HepG2 (cell line): Measurements from ENCODE around the gene NME8. TPM values are rescaled to one million over a fixed set of nuclear protein-coding genes. Genes with fewer than 3 reads are reported as not detected.

Source experiments
- ETV5 ChIP-seq: IDR thresholded peaks from 2 replicates; pipeline ENCODE4 v1.6.1; 2018; ENCODE audit warnings: missing biosample characterization, missing genetic modification reagents, inconsistent platforms, borderline replicate concordance
- FOXA1 ChIP-seq, 2 experiments: fragments of 450-650 bp in 1 of 2; sonication (generic) in 1 of 2; formaldehyde crosslinking in 1 of 2; IDR thresholded peaks; 2 replicates each; pipeline versions ENCODE4 v1.4.0 to v1.6.1; 2016 to 2020; ENCODE audit warnings: missing genetic modification reagents in 1 of 2
- KLF15 ChIP-seq: sonication (generic); formaldehyde crosslinking; IDR thresholded peaks from 2 replicates; pipeline ENCODE4 v1.8.1; 2023; ENCODE audit warnings: borderline replicate concordance, mild to moderate bottlenecking, inconsistent platforms, missing genetic modification reagents, mixed read lengths
- MAZ ChIP-seq, 2 experiments: sonication (generic) in 1 of 2; formaldehyde crosslinking in 1 of 2; IDR thresholded peaks; 2 replicates each; pipeline versions ENCODE4 v1.5.0 to v1.6.1; 2012 to 2020; ENCODE audit warnings: low read depth in 2 of 2, mild to moderate bottlenecking in 2 of 2, borderline replicate concordance in 1 of 2, improper control_type of control experiment in 1 of 2, low read length in 1 of 2, missing genetic modification reagents in 1 of 2, moderate library complexity in 1 of 2
- MXI1 ChIP-seq: IDR thresholded peaks from 3 replicates; pipeline ENCODE4 v1.6.1; 2012; ENCODE audit warnings: low read depth, low read length, inconsistent platforms, borderline replicate concordance
- NFE2L2 ChIP-seq: fragments of 150-350 bp; IDR thresholded peaks from 2 replicates; pipeline ENCODE4 v1.6.1; 2014; ENCODE audit warnings: low read length
- RFX1 ChIP-seq: fragments of 450-650 bp; IDR thresholded peaks from 2 replicates; pipeline ENCODE4 v1.6.1; 2017
- RFX3 ChIP-seq: IDR thresholded peaks from 2 replicates; pipeline ENCODE4 v1.6.1; 2016; ENCODE audit warnings: missing biosample characterization, missing genetic modification reagents
- SOX5 ChIP-seq: IDR thresholded peaks from 2 replicates; pipeline ENCODE4 v1.6.1; 2016; ENCODE audit warnings: borderline replicate concordance
- ZNF556 ChIP-seq: sonication (generic); formaldehyde crosslinking; IDR thresholded peaks from 2 replicates; pipeline ENCODE4 v1.4.0; 2020; ENCODE audit warnings: mild to moderate bottlenecking, missing genetic modification reagents, borderline replicate concordance
- polyA plus RNA-seq, 8 experiments: library from polyadenylated mRNA; depleted of rRNA in 3 of 8; stranded (reverse) in 7 of 8; unstranded in 1 of 8; fragments of >200 nt; fragmentation: Illumina TruSeq in 4 of 8; extraction: Trizol in 4 of 8; gene quantifications; 2 replicates each; pipeline versions ENCODE4 v1.2.1 to v1.2.3, GENCODE V29; 2011 to 2016; ENCODE audit warnings: low read depth in 4 of 8, missing spikeins in 1 of 8, mixed read lengths in 1 of 8; ENCODE audit not compliant: insufficient read depth in 1 of 8
- total RNA-seq, 5 experiments: library from RNA; depleted of rRNA; stranded (reverse); fragments of >200 nt; fragmentation: Illumina TruSeq; extraction: Trizol; gene quantifications; 2 replicates each; pipeline ENCODE4 v1.2.3, GENCODE V29; 2016; ENCODE audit warnings: low read depth in 1 of 5
- TF ChIP-seq, protein P1 (sequence below): sonication (generic); formaldehyde crosslinking; IDR thresholded peaks from 2 replicates; pipeline ENCODE4 v1.4.0; 2020; ENCODE audit warnings: missing genetic modification reagents
- TF ChIP-seq, protein P2 (sequence below): sonication (generic); formaldehyde crosslinking; IDR thresholded peaks from 2 replicates; pipeline ENCODE4 v1.9.0; 2022; ENCODE audit warnings: low read depth, missing genetic modification reagents
- TF ChIP-seq, protein P3 (sequence below): sonication (generic); formaldehyde crosslinking; IDR thresholded peaks from 2 replicates; pipeline ENCODE4 v1.5.1; 2020; ENCODE audit warnings: mild to moderate bottlenecking, missing genetic modification reagents

Gene NME8
- total and polyA plus RNA-seq, 2 of the 13 experiments (the other 11 are each of a cell fraction or from before 2014, with no cell fraction given), result not detected

DNA sequence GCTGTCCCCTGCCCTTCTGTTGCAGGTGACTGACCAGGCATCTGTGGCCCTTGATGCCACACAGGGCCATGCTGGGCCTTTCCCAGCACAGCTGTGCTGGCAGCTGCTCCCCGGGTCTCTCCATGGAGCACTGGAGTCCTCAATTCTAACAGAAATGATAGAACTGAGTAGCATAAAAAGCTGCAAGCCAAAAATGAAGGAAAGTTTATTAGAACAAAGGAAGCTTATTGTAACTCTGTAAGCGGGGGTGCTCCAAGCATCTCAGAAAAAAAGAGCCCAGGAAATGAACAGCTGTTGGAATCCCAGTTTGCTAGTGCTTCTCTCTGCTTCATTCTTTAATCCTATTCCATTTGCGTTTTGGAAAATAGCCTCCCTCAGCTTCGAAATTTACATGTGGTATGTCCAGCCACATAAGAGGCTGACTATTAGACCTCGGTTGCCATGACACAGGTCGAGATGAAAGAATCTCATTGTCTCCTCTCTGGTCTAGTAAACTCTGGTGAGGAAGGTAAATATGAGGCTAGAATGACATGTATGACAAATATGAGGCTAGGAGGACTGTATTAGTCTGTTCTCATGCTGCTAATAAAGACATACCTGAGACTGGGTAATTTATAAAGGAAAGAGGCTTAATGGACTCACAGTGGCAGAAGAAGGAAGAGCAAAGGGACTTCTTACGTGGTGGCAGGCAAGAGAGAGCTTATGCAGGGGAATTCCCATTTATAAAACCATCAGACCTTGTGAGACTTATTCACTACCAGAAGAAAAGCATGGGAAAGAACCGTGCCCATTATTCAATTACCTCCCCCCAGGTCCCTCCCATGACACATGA is 95.7 kb downstream of the NME8 start (continued):
- TF ChIP-seq, protein P1, sequence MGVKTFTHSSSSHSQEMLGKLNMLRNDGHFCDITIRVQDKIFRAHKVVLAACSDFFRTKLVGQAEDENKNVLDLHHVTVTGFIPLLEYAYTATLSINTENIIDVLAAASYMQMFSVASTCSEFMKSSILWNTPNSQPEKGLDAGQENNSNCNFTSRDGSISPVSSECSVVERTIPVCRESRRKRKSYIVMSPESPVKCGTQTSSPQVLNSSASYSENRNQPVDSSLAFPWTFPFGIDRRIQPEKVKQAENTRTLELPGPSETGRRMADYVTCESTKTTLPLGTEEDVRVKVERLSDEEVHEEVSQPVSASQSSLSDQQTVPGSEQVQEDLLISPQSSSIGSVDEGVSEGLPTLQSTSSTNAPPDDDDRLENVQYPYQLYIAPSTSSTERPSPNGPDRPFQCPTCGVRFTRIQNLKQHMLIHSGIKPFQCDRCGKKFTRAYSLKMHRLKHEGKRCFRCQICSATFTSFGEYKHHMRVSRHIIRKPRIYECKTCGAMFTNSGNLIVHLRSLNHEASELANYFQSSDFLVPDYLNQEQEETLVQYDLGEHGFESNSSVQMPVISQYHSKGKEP (CRISPR knock-in tag), result no peak
- TF ChIP-seq KLF15 (CRISPR knock-in tag) (no peak), MXI1 (peak; percentile 24; the same call in 1 of the 3 replicates), ETV5 (CRISPR knock-in tag) (no peak), SOX5 (CRISPR knock-in tag) (peak; percentile 41; the same call in 1 of the 2 replicates), NFE2L2 (no peak), RFX1 (peak; percentile 71), FOXA1 (IDR thresholded peaks at IDR 0.05) (no peak), FOXA1 (CRISPR knock-in tag; IDR thresholded peaks at IDR 0.05) (peak; percentile 66), ZNF556 (CRISPR knock-in tag) (no peak), MAZ (IDR thresholded peaks at IDR 0.05; ENCODE audit: borderline replicate concordance, low read depth, low read length) (no peak), MAZ (CRISPR knock-in tag; IDR thresholded peaks at IDR 0.05; ENCODE audit: low read depth) (no peak), RFX3 (CRISPR knock-in tag) (peak; percentile 62)
- TF ChIP-seq, protein P2, sequence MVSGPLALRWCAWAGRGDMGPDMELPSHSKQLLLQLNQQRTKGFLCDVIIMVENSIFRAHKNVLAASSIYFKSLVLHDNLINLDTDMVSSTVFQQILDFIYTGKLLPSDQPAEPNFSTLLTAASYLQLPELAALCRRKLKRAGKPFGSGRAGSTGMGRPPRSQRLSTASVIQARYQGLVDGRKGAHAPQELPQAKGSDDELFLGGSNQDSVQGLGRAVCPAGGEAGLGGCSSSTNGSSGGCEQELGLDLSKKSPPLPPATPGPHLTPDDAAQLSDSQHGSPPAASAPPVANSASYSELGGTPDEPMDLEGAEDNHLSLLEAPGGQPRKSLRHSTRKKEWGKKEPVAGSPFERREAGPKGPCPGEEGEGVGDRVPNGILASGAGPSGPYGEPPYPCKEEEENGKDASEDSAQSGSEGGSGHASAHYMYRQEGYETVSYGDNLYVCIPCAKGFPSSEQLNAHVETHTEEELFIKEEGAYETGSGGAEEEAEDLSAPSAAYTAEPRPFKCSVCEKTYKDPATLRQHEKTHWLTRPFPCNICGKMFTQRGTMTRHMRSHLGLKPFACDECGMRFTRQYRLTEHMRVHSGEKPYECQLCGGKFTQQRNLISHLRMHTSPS (CRISPR knock-in tag), result peak; percentile 25; the same call in 1 of the 2 replicates
- TF ChIP-seq, protein P3, sequence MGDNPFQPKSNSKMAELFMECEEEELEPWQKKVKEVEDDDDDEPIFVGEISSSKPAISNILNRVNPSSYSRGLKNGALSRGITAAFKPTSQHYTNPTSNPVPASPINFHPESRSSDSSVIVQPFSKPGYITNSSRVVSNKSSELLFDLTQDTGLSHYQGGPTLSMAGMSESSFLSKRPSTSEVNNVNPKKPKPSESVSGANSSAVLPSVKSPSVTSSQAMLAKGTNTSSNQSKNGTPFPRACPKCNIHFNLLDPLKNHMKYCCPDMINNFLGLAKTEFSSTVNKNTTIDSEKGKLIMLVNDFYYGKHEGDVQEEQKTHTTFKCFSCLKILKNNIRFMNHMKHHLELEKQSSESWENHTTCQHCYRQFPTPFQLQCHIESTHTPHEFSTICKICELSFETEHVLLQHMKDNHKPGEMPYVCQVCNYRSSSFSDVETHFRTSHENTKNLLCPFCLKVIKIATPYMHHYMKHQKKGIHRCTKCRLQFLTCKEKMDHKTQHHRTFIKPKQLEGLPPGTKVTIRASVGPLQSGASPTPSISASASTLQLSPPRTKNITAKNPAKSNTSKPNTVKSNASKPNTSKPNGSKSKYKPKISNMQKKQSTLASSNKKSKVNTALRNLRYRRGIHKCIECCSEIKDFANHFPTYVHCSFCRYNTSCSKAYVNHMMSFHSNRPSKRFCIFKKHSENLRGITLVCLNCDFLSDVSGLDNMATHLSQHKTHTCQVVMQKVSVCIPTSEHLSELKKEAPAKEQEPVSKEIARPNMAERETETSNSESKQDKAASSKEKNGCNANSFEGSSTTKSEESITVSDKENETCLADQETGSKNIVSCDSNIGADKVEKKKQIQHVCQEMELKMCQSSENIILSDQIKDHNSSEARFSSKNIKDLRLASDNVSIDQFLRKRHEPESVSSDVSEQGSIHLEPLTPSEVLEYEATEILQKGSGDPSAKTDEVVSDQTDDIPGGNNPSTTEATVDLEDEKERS (CRISPR knock-in tag), result no peak
- TF ChIP-seq, all 625 proteins: peak for 18
